ENCODE measurements around the gene CFAP119.

Gene CFAP119

DNA sequence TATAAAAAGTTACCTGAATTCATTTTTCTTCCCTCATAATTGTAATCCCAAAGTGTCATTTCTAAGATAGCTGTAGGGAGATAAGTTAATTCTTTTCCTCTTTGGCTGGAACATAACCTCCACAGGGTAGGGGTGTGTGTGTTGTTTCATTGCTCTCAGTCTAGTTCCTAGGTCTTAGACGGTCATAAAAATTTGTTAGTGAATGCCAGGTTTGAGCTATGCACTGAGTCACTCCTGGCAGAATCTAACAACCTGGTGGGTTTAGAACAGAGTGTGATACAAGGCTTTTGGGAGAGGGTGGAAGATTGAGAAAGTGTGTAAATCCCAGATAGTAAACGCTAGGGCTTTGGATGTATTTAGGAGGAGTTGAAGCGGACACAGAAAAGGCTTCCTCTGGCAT, 14.5 kb downstream of the CFAP119 start:
- Histone ChIP-seq H3K4me1 (ENCODE audit: control insufficient read depth, insufficient read depth, low read length, poor library complexity, severe bottlenecking) (peaks cover 12% of the 10 kb centered on the region), H3K9me3 (ENCODE audit: control insufficient read depth, low read length) (no peaks in the 10 kb centered on the region), H3K27ac (ENCODE audit: low read depth, low read length, severe bottlenecking) (peak overlapping the region; percentile 78), H3K4me3 (ENCODE audit: extremely low read depth, insufficient read depth, low read length, poor library complexity, severe bottlenecking) (peak overlapping the region; percentile 59), H3K36me3 (ENCODE audit: control insufficient read depth, insufficient read depth, low read length) (peaks cover 59% of the 10 kb centered on the region)
- WGBS, 2 experiments (ENCODE audit: insufficient coverage in 2 of 2) = 71 to 84% methylated on average over 3 of the region's 3 CpGs

GRCh38 chr16:30746638-30747175, 15.2 kb downstream of the CFAP119 start:
- Histone ChIP-seq H3K27ac (ENCODE audit: low read depth, low read length, severe bottlenecking) (no peak overlapping the region), H3K4me3 (ENCODE audit: extremely low read depth, insufficient read depth, low read length, poor library complexity, severe bottlenecking) (no peak overlapping the region), H3K9me3 (ENCODE audit: control insufficient read depth, low read length) (no peaks in the 10 kb centered on the region), H3K36me3 (ENCODE audit: control insufficient read depth, insufficient read depth, low read length) (peaks cover 62% of the 10 kb centered on the region), H3K4me1 (ENCODE audit: control insufficient read depth, insufficient read depth, low read length, poor library complexity, severe bottlenecking) (peaks cover 16% of the 10 kb centered on the region)
- WGBS, 2 experiments (ENCODE audit: insufficient coverage in 2 of 2) = 97 to 100% methylated on average over 4 to 8 of the region's 9 CpGs

DNA sequence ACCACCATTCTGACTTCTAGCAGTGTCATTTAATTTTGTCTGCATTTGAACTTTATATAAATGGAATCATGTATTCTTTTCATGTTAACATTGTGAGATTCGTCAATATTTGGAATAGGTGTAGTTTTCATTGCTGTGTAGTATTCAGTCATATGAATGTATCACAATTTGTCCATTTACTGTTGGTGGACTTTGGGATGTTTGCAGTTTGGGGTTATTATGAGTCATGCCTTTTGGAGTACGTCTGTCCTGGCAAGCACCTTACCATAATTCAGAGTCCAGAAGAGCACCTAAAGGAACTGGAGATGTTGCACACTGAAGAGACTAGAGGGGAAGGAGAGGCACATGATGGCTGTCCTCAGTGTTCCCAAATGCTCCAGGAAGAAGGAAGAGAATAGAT, 16.8 kb downstream of the CFAP119 start:
- Histone ChIP-seq H3K4me3 (ENCODE audit: extremely low read depth, insufficient read depth, low read length, poor library complexity, severe bottlenecking) (no peak overlapping the region), H3K9me3 (ENCODE audit: control insufficient read depth, low read length) (no peaks in the 10 kb centered on the region), H3K36me3 (ENCODE audit: control insufficient read depth, insufficient read depth, low read length) (peaks cover 54% of the 10 kb centered on the region), H3K27ac (ENCODE audit: low read depth, low read length, severe bottlenecking) (no peak overlapping the region), H3K4me1 (ENCODE audit: control insufficient read depth, insufficient read depth, low read length, poor library complexity, severe bottlenecking) (peaks cover 30% of the 10 kb centered on the region)
- 100% methylated on average over 1 of the region's 2 CpGs; no CpG with 5 or more reads in 1 of the 2 experiments for WGBS, 2 experiments (ENCODE audit: insufficient coverage in 2 of 2)

GRCh38 chr16:30744183-30744582, 17.7 kb downstream of the CFAP119 start:
- 92% methylated on average over 1 of the region's 2 CpGs; no CpG with 5 or more reads in 1 of the 2 experiments for WGBS, 2 experiments (ENCODE audit: insufficient coverage in 2 of 2)

GRCh38 chr16:30743716-30744115, 18.1 kb downstream of the CFAP119 start:
- Histone ChIP-seq H3K36me3 (ENCODE audit: control insufficient read depth, insufficient read depth, low read length) (peaks cover 61% of the 10 kb centered on the region), H3K27ac (ENCODE audit: low read depth, low read length, severe bottlenecking) (no peak overlapping the region), H3K4me1 (ENCODE audit: control insufficient read depth, insufficient read depth, low read length, poor library complexity, severe bottlenecking) (peaks cover 37% of the 10 kb centered on the region), H3K4me3 (ENCODE audit: extremely low read depth, insufficient read depth, low read length, poor library complexity, severe bottlenecking) (no peak overlapping the region), H3K9me3 (ENCODE audit: control insufficient read depth, low read length) (no peaks in the 10 kb centered on the region)
- 90 to 94% methylated on average over 8 to 11 of the region's 11 CpGs for WGBS, 2 experiments (ENCODE audit: insufficient coverage in 2 of 2)

More at GRCh38 chr16:30744183-30744582, 17.7 kb downstream of the CFAP119 start:
- Histone ChIP-seq H3K9me3 (ENCODE audit: control insufficient read depth, low read length) (no peaks in the 10 kb centered on the region), H3K36me3 (ENCODE audit: control insufficient read depth, insufficient read depth, low read length) (peaks cover 57% of the 10 kb centered on the region), H3K27ac (ENCODE audit: low read depth, low read length, severe bottlenecking) (no peak overlapping the region), H3K4me3 (ENCODE audit: extremely low read depth, insufficient read depth, low read length, poor library complexity, severe bottlenecking) (no peak overlapping the region), H3K4me1 (ENCODE audit: control insufficient read depth, insufficient read depth, low read length, poor library complexity, severe bottlenecking) (peaks cover 34% of the 10 kb centered on the region)

GRCh38 chr16:30741461-30741914, 20.4 kb downstream of the CFAP119 start:
- Histone ChIP-seq H3K4me3 (ENCODE audit: extremely low read depth, insufficient read depth, low read length, poor library complexity, severe bottlenecking) (no peak overlapping the region), H3K36me3 (ENCODE audit: control insufficient read depth, insufficient read depth, low read length) (peaks cover 81% of the 10 kb centered on the region), H3K4me1 (ENCODE audit: control insufficient read depth, insufficient read depth, low read length, poor library complexity, severe bottlenecking) (peaks cover 33% of the 10 kb centered on the region), H3K27ac (ENCODE audit: low read depth, low read length, severe bottlenecking) (peak overlapping the region; percentile 91), H3K9me3 (ENCODE audit: control insufficient read depth, low read length) (no peaks in the 10 kb centered on the region)
- 75 to 88% methylated on average over 2 to 3 of the region's 6 CpGs for WGBS, 2 experiments (ENCODE audit: insufficient coverage in 2 of 2)

DNA sequence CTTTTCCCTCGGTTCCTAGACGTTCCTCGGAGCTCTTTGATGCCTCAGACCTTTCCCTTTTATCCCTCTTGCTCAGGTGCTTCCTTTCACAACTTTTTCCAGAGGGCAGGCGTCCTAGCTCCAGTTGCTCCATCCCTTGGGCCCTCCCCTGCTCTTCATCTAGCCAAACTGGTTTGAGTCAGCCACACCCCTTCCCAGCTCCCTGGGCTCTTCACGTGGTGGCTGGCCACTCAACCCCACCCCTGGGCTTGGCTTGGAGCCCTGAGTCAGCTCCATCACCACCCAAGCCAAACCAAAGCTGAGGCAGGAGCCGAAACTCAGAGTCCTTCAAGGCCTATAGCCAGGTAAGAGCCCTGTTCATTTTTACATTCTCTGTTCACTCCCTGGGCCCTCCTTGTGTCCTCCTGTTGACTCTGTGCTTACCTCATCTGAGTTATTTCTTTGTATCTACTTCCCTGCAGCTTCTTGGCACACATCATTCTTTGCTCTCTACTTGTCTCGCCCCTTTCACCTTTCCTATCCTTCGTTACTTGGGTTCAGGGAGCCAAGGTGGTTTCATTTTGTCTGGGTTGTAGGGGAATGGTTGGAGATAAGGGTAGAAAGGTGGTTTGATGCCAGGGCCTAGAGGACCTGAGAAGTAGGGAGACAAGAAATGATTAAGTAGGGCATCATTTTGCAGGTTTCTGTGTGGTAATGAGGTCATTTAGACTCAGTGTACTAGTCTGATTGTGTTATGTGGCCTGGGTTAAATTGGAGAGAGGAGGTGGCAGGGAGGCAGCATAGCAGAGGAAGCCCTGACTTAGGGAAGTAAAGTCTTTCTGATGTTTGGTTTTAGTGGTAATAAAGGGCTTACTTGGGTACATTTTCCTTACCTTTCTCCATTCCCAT, 21.3 kb downstream of the CFAP119 start:
- Histone ChIP-seq H3K9me3 (ENCODE audit: control insufficient read depth, low read length) (no peaks in the 10 kb centered on the region), H3K4me1 (ENCODE audit: control insufficient read depth, insufficient read depth, low read length, poor library complexity, severe bottlenecking) (peaks cover 33% of the 10 kb centered on the region), H3K27ac (ENCODE audit: low read depth, low read length, severe bottlenecking) (peak overlapping the region; percentile 91), H3K36me3 (ENCODE audit: control insufficient read depth, insufficient read depth, low read length) (peaks cover 88% of the 10 kb centered on the region), H3K4me3 (ENCODE audit: extremely low read depth, insufficient read depth, low read length, poor library complexity, severe bottlenecking) (no peak overlapping the region)
- WGBS, 2 experiments (ENCODE audit: insufficient coverage in 2 of 2) = 72 to 90% methylated on average over 6 of the region's 8 CpGs

DNA sequence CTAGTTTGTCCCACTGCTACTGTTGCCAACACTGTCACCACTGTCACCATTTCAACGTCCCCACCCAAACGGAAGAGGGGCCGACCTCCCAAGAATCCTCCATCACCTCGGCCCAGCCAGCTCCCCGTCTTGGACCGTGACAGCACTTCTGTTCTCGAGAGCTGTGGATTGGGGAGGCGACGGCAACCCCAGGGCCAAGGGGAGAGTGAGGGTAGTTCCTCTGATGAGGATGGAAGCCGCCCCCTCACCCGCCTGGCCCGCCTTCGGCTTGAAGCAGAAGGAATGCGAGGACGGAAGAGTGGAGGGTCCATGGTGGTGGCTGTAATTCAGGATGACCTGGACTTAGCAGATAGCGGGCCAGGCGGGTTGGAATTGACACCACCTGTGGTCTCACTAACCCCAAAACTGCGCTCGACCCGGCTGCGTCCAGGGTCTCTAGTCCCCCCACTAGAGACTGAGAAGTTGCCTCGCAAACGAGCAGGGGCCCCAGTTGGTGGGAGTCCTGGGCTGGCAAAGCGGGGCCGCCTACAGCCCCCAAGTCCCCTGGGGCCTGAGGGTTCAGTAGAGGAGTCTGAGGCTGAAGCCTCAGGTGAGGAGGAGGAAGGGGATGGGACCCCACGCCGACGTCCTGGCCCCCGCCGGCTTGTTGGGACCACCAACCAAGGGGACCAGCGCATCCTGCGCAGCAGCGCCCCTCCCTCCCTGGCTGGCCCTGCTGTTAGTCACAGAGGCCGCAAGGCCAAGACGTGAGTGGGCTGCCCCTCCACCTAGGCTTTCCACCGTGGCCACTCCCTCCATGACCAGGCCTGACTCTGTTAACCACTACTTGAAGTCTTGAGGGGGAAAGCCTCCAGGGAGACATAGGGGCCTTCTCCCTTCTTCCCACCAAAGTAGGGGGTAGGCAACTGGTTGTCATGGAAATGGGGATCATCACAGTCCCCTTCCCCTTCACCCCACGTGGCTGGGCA, 22.6 kb downstream of the CFAP119 start:
- Histone ChIP-seq H3K9me3 (ENCODE audit: control insufficient read depth, low read length) (no peaks in the 10 kb centered on the region), H3K4me1 (ENCODE audit: control insufficient read depth, insufficient read depth, low read length, poor library complexity, severe bottlenecking) (peaks cover 33% of the 10 kb centered on the region), H3K36me3 (ENCODE audit: control insufficient read depth, insufficient read depth, low read length) (peaks cover 88% of the 10 kb centered on the region), H3K4me3 (ENCODE audit: extremely low read depth, insufficient read depth, low read length, poor library complexity, severe bottlenecking) (no peak overlapping the region), H3K27ac (ENCODE audit: low read depth, low read length, severe bottlenecking) (peak overlapping the region; percentile 10)
- 95 to 98% methylated on average over 21 to 29 of the region's 37 CpGs for WGBS, 2 experiments (ENCODE audit: insufficient coverage in 2 of 2)

- peaks cover 33% of the 10 kb centered on the region for H3K4me1 ChIP-seq (ENCODE audit: control insufficient read depth, insufficient read depth, low read length, poor library complexity, severe bottlenecking)
- no peak overlapping the region for H3K4me3 ChIP-seq (ENCODE audit: extremely low read depth, insufficient read depth, low read length, poor library complexity, severe bottlenecking)
- WGBS, 2 experiments (ENCODE audit: insufficient coverage in 2 of 2) = 96 to 97% methylated on average over 19 of the region's 25 CpGs
- peaks cover 89% of the 10 kb centered on the region for H3K36me3 ChIP-seq (ENCODE audit: control insufficient read depth, insufficient read depth, low read length)
- no peak overlapping the region for H3K27ac ChIP-seq (ENCODE audit: low read depth, low read length, severe bottlenecking)
- H3K9me3 ChIP-seq (ENCODE audit: control insufficient read depth, low read length) = no peaks in the 10 kb centered on the region
Measured at GRCh38 chr16:30737794-30738648, 23.8 kb downstream of the CFAP119 start.

Data from mesodermal cell (in vitro differentiated cells).